SKM-1 treated with dmso at 0.1 percent for 144 hours (cell line): ENCODE measurements around the gene CEND1.

Source experiments
- DNase-seq: peaks from one replicate; lab custom pipeline; 2025; ENCODE audit not compliant: unreplicated experiment; lab: John Stamatoyannopoulos, UW

Gene CEND1

GRCh38 chr11:796565-797295 lies 6.8 kb upstream of the CEND1 start:
- DNase-seq: no peak

- DNase-seq: peak; percentile 85
Observed at GRCh38 chr11:795634-796564, 6.0 kb upstream of the CEND1 start.

DNA sequence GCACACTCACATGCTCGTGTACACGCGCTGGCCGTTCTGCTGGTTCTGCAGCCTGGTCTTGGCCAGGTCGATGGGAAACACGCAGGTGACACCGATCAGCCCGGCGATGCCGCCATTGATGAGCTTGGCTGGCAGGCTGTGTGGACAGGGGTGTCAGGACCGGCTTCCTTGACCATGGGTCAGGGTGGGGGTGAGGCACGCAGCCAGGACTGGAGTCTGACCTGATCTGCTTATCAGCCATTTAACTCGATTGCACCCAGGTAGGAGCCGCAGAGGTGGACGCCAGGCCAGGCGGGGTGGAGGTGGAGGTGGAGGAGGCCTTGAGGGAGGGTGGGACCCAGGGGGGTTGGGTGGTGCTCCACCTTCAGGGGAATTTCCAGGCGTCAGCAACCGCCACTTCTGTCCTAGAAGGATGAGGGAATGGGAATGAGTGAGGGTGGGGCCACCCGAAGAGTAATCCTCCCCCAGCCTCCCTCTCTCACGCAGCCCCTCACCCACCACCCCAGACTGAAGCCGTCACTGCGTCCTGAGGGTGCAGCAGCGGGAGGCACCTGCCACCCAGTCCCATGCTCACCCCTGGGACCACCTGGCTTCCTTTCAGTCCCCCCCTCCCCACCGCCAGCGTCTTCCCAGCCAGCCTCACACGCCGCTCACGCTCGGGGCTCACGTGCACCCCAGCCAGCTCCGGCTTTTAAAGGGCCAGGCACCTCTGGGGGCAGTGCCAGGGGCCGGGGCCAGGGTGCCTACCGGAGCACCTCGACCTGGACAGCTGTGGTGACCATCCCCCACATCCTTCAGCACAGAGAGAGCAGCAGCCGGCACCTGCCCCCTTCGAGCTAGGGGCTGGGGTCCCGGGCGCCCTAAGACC lies 5.1 kb upstream of the CEND1 start:
- DNase-seq: no peak

- DNase-seq: no peak
Observed at GRCh38 chr11:794013-794765, 4.3 kb upstream of the CEND1 start.

DNA sequence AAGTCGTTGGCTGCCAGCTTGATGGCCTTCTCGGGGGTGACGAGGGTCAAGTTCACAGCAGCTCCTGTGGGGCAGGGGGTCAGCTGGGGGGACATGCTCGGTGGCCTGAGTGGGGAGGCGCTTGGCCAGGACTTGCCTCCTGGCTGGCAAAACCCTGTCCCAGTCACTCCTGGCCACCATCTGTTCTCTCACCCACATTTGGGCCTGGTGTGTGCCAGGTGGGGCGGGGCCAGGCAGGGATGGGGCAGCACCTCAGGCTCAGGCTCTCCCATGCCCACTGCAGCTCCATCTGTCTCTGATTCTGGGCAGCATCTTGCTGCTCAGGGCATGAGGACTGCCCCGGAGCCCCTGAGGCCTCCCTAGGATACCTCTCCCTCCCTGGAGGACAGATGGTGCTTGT lies 3.7 kb upstream of the CEND1 start:
- no peak for DNase-seq

GRCh38 chr11:792873-793272 lies 3.0 kb upstream of the CEND1 start:
- no peak for DNase-seq

DNA sequence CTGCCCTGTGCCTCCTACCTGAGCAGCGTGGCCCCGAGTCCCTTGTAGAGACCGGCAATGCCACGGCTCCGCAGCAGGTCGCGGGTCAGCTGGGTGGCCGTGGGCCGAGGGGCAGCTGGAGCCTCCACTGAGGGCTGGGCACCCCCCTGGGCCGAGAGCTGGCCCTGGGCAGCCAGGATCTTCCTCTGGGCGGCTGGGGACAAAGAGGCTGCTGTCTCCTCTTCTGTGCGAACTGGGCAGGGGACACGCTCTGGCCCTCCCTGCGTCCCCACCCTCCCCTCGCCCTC lies 2.6 kb upstream of the CEND1 start:
- DNase-seq: no peak

GRCh38 chr11:791658-792534 lies 2.0 kb upstream of the CEND1 start:
- DNase-seq: no peak

DNA sequence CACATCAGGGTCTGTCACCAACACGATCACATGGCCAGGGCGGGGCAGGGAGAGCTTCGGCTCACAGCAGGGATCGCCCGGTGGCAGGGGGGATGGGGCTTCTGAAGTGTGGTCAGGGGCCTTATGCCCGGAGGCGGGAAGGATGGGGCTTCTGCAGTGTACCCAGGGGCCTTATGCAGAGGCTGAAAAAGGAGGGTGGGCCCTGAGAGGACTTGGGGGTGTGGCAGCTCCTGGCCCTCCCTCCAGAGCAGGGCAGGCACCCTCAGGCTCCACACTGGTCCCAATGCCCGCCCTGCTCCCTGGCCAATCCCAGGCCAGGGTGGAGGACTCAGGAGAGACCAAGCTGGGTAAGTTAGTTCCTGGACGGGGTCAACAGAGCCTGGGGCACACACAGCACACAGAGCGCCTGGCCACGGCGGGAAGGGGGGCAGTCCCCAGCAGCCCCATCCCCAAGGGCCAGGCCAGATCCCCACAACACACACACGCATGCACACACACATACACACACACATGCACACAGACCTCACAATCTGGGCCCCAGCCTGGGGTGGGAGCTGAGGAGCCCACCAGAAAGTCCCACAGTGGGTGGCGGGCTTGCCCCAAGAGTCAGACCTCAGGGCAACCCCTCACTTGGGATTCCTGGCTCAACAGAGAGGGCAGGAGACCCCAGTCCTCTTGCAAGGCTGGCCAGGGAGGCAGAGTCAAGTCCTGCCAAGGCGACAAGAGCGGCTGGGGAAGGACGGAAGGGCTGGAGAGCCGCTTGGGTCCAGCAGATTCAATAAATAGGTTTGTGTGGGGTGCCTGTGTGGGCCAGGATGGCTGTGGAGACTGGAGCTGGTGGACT lies 1.1 kb upstream of the CEND1 start:
- no peak for DNase-seq

GRCh38 chr11:788953-789940 lies 643 bp downstream of the CEND1 start:
- DNase-seq: no peak

DNA sequence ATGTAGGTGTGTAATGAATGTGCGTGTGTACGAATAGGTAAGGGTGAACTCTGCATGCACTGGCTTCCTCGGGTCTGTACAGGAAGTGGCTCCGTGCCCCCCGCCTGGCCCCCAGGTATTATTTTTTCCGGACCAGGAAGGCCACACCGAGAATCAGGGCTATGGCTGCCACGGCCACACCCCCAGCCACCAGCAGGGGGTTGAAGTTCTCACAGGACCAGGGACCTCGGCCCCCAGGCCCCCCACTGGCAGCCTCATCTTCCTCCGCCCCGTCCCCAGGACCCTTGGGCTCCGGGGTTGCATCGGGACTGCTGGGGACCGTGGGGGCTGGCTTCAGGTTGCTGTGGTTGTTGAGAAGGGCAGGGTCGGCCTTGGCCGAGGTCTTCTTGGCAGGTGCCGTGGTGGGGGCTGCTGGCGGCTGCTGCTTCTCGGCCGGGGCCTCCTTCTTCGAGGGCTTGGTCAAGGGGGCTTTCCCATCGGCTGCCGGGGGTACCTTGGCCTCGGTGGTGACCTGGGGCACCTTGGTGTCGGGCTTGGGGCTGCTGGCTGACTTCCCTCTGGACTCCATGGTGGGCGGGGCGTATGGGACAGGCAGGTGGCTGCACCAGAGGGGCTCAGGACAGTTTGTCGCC lies 1.8 kb downstream of the CEND1 start:
- DNase-seq: no peak

DNA sequence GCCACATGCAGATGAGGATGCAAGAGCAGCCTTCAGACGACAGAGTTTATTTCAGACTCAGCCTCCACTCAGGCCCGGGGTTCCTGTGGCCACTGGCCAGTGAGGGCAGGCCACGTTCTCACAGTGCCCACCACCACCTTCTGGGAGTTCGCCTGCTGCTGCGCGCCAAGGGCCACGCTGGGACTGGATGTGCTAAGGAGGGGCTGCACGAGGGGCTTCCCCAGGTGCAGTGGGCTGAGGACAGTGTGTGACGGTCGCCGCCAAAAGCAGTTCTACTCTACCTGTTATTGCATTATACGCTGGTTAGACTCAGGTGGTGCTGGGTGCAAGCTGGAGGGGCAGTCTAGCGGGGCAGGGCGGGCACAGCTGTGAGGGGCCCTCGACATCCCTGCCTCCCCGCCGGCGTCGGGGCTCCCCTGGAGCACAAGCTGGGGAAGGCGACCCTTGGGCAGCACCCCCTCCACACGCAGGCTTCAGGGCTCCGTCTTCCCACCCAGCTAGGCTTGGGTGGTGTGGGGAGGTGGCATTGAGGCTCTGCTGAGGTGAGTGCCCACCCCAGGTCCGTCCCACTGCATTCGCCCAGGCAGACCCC lies 2.7 kb downstream of the CEND1 start:
- no peak for DNase-seq

DNA sequence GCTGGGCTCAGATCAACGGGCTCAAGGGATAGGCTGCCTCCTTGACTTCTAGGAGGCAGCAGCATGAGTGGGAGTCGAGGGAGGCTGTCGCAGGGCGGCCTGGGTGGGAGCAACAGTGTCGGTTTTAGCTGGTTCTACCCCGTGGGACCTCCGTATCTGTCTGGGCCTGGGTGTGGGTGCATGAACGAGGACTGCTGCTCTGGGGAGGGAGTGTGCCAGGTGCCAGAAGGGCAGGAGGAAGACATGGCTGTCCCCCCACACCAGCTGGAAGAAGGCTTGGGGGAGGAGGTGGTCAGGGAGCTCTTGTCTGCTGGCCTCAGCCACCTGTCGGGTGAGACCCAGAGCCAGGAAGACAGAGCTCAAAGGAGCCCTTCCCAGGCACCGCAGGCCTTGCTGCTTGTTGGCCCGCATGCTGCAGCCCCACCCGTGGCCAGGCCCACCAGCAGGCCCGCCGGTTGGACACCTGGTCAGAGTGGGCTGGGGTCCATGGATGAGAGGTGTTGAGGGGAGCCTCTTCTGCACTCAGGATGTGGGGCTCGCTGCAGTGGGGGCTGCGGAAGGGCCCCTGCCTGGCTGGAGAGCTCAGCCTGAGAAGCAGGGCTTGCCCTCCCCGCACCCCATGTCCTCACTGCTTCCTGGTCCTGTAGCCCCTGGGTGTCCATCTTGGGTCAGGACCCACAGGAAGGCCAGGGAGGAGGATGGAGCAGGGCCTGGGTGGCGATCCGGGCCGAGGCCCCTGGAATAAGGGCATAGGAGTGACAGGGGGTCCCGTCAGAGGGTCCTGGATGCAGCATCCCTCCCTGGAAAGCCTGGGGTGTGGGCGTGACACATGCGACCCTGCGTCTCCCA lies 3.4 kb downstream of the CEND1 start:
- no peak for DNase-seq

DNA sequence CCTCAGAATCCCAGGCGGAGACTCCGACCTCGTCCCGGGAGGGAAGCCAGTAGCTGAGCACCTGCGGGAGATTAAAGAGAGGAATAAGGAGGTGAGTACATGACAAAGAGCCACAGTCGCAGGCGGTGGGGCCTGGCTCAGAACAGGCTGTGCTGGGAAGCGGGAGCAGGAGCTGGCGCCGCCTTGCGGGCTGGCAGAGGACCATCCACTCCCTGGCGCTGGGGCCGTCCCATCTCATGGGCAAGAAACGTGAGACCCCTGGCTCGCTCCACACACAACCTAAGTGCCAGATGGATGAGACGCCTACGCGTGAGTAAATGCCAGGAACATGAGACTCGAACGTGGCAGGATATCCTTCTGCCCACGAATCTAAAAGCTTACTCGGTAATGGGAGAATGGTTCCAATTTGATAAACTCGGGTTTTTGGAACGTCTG lies 6.3 kb downstream of the CEND1 start:
- no peak for DNase-seq

DNA sequence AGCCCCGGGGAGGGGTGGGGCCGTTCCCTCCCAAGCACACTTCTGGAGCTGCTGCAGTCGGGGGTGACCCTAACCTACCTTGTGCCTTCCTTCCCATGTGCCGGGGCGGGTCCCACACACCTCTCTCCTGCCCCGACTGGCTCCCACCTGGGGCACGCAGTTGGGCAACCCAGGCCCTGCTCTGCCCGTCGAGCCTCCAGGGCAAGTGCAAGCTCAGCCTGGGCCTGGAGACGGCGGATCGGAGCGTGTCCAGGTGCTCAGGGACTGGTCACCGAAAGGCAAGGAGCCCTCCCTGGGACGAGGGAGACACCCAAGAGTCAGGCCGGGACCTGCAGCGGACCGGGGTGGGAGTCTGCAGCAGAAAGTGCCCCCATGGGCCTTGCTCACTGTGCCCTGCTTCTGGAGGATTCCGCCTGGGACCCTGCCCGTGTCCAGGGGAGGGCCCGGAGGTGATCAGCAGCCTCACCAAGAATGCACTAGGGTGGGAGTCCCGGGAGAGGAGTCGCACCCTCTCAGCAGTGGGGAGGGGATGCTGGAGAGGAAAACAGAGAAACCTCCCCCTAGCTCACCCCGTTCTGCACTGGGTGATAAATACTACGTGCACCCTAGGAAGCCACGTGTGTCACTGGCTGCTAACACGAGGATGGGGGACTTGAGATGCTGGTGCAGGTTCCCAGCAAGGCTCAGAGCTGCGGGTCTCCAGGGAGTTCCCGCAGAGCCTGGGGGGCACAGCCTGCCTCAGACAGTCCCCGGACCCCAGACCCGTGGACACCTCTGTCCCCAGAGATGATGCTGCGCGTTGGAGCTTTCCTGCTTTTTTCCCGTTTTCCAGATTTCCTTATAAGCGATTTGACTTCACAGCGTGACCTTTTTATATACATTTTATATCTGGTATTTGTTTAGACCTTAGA lies 7.4 kb downstream of the CEND1 start:
- DNase-seq: no peak
